HS-27A (cell line): ENCODE results near the gene BMAL1.
"Not testable (repeated sequence)": the region's sequence is repeated elsewhere in the genome, so short reads cannot be mapped to it uniquely, and the experiment has no call there.

Experiments used
- DNase-seq: peaks from one replicate; pipeline ENCODE4 v3.0.0-alpha.2; 2012; ENCODE audit warnings: low read depth, missing footprints

BMAL1 gene

DNA sequence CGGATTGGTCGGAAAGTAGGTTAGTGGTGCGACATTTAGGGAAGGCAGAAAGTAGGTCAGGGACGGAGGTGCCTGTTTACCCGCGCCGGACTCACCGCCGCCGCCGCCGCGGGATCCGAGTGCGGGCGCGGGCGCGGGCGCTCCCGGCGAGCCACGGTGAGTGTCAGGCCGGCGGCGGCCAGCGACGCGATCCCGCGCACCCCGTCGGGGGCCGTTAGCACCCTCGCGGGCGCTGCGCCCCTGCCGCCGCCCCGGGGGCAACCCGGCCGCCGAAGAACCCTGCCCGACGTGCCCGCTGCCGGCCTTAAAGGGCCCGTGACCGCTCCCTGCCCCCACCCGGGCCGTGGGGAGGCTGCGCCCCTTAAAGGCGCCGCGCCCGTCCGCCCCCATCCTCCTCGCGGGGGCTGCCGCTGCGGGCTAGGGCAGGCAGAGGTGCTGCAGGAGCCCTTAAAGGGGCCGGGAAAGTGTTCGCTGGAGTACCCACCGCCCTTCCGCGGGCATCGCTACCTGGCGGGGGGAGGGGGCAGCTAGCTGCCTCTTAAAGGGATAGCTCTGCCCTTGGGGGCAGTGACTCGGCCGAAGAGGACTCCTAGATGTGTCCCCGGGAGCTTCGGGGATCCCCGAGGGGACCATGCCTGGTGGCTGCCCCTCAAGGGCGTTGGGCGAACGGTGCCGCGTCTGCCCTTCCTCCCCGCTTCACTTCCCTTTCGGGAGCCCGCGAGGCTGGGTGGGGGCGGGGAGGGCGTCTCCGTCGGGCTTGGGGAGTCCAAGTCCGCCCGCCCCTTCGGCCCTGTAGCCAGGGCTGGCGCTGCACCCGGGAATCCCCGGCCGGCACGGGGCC is at the start of gene BMAL1:
TSS of gene BMAL1 (plus strand) at position 23 of the 841 bp plus-strand sequence. CDS start 76,519 bp downstream, outside the sequence.
- DNase-seq, result no peak

DNA sequence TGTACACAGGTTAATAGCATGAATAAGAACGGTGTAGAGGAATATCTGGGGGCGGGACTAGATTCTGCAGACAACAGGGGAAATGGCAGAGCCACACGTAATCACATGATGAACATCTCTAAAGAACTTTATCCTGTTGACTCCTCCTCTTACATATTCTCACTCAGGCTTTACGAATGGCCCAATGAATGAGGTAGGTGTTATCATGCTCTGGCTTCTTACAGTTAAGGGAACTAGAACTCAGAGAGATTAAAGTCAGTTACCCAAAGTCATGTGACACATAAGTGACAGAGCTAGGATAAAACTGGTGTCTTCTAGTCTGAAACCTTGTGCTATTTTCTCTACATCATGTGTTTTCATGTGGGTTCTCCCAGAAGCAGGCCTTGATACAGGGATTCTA is 49.0 kb upstream of the BMAL1 start:
- DNase-seq, result no peak

DNA sequence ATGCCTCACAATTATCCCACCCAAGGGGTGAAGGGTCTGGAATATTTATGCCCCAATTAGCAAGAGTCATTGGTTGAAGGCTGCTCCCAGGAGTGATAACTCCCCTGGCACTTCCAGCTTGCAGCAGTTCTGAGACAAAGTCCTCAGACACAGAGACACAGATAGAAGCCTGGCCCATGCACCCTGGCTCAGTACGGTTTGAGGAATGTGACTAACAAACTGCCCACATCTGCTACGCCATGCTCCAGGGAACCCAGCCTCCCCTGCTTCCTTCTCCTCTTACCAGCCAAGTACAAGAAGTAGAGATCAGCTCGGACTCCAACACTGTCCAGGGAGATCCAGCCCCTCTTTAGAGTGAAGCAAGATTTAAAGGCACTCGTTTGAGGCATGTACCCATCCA is 48.5 kb upstream of the BMAL1 start:
- no peak for DNase-seq

DNA sequence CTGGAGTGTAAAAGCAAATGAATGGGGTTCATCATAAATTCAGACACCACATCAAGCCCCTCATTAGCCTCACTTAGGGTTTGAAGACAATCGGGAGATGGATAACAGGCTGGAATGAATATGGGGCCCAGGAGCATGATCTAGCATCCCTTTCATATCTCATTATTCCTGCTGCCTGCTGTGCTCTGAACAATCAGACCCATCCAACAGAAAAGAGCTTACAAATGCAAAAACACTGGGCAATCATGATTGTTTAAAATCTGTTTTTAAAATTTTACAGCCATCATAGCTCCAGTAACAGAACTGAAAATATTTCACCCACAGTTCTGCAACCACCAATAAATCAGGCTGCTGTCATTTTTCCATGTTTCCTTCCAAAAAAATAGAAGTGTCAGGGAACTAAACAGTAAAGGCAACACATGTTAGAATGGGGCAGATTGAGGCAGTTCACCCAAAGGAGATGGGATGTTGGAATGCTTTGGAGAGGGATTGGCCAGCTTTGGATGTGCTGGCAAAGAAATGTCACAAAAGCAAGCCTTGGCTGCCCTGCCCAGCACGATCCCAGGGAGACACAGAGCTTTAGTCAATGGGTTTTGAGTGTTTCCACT is 47.8 kb upstream of the BMAL1 start:
- DNase-seq, result no peak

DNA sequence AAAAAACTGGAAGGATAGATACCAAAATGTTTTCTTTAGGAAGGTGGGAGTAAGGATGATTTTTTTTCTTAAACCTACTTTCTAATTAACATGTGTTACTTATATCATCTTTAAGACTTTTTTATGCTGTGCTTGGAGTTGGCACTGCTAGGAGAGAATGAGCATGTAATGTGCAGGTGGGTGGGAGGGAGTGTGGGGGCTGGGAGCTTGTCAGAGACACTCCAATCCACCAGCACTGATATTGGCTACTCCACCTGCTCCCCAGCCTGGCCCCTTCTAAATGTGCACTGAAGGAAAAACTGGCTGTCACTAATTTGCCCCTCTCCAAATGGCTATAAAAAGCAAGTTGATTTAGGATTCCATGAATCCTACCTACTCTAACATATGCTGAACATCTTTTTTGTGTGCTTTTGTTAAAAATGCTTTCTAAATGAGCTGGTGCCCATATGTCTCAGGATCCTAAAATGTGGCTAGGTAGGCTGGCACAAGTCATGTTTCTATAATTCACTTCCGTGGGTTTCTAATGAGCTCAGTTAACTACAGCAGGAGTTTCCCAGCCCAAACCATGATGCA is 44.3 kb upstream of the BMAL1 start:
- no peak for DNase-seq

DNA sequence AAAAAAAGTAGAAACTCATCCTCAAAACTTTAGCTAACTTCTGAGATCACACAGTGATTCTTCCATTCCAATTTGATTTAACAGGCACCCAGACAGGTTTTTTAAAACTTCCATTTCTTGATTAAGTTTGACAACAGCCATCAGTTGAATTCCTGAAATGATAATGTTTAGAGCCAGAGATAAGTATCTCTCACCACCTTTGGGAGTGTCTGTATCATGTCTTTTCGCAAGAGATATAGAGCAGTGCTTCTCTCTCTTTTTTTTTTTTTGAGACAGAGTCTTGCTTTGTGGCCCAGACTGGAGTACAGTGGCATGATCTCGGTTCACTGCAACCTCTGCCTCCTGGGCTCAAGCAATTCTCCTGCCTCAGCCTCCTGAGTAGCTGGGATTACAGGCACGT is 41.7 kb upstream of the BMAL1 start:
- DNase-seq, result no peak

DNA sequence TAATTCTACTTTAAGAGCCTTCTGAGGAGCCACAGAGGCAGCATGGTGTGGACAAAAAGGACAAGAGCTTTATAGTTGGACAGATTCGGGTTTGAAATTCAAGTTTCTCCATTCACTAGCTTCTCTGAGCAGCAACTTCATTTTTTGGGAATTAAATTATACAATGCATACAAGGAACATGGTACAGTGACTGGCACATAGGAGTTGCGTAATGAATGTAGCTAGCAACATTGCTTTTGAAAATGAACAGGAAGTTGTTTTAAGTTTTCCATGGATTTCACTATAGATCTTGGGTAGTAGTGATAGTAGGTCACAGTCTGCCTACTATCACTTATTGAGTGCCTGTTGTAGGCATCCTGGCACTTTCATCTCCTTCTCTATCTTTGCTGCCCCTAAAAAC is 41.0 kb upstream of the BMAL1 start:
- DNase-seq, result no peak

DNA sequence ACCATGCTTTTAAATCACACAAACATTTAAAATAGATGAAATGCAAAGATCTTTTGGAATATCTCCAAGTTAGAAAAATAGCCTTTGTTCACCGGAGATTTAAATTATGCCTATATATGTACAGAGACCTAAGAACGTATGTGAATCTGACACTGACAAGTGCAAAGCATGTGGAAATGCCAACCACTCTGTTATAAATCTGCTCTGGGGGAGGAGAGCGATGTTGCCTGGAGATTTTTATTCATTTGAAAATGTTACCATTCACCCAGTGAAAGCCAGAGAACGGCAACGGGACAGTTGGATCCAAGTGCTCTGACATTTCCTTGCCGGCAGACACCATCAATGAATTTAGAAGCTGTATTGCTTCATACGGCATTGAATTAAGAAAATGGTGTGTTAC is 39.8 kb upstream of the BMAL1 start:
- no peak for DNase-seq

DNA sequence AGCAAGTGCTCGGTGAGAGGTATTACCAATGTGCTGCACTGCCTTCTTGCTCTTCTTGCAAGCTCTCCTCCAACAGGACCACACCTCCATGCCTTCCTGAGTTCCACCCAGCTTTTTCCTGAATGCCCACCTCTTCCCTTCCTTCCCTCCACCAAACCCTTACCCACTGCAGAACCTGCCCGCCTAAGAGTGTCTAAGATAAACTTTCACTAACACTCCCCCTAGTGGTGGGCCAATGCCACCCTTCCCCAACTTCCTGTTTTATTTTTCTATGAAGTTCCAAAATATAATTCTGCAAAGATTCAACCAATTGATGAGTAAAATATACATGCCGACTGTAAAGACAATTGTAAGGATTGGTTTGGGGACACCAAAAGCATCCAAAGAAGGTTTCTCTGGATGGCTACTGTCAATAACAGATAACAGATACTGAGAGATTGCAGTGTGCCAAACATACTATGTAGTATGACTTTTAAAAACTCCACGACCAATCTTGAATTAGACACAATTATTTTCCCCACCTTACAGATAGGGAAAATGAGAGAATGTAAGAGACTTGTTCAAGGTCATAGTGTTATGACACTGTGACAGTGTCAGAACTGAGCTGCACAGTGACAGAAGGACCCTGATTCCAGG is 38.6 kb upstream of the BMAL1 start:
- no peak for DNase-seq

DNA sequence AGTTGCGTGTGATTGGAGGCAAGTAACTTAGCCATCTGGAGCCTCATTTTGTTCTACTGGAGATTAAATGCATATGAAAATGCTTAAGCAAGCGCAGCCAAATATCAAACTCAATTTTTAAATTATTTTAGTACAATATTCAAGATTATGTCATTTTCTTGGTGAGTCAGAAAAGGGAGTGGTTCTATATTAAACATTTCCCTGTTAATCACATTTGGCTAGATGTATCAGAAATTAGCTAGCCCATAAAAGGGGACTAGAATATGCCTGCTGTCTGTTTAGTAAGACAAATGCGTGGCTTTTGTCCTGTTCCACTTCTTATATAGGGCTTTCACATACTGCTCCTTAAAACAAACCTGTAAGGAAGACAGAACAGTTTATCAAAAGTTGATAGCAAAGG is 35.0 kb upstream of the BMAL1 start:
- DNase-seq, result no peak

DNA sequence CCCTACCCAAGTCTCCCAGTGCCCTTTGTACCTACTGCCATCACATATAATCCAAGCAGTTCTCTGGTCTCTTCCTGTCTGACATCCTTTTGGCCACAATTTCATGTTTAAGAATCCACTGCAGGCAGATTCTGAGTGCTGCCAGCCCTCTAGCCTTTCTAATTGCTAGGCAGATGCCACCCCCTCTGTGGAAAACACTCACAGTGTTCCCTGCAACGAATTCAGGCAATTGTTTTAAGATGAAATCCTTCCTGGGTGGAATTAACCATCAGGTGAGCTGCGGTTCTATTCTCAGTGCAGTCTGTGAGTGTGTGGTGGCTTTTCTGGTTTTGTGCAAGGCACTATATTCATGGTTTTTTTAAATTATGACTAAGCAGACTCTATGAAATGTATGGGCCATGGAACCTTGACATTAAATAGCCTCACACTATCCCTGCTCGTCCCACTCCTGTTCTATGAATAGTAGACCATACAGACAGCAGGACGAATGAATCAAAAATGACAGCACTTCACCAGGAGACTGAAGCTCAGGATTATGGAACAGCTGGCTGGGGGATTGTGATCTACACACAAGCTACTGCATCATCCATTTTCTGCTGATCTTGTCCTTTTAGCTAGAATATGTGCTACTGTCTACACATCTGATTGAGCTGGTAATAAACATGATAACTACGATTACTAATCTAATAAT is 29.8 kb upstream of the BMAL1 start:
- DNase-seq, result no peak

DNA sequence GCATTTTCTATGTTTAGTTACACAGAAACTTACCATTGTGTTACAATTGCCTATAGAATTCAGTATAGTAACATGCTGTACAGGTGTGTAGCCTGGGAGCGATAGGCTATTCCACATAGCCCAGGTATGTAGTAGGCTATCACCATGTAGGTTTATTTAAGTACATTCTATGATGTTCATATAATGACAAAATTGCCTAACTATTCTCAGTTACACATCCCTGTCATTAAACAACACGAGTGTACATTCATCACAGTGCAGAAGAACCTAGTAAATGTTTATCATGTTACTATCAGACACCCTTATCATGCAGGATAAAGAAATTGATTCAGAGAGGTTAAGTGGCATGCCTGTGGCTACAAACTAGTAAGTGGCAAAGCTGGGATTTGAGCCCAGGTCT is 28.4 kb upstream of the BMAL1 start:
- DNase-seq, result no peak

DNA sequence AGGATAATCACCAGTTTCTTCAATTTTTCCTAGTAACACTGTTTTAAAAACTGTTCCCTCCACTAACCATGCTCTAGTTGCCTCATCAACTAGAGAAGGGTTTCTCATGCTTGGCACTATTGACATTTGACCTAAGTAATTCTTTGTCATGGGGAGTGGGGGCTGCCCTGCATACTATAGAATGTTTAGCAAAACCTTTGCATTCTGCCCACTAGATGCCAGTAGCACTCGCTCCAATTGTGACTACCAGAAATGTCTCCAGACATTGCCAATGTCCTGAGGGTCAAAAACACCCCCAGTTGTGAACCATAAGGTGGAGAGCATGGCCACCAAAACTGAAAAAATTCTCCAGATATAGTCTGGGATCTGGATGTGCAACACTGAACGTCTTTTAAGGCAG is 27.6 kb upstream of the BMAL1 start:
- no peak for DNase-seq

DNA sequence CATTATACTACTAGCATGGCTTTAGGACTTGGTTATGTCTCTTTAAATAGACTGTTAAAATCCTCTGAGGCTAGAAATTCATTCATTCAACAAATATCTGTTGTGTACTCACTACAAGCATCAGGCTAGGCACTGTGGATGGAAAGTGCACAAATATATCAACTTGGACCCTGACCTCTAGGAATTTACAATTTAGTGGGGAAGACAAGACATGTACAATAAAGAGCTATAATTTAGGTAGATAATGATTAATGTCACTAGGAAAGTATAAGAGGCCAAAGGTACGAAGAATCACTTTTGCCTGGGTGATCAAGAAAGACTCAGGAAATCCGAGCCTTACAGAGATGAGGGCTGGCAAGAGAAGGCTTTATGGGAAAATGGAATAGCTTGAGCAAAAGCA is 25.6 kb upstream of the BMAL1 start:
- no peak for DNase-seq

DNA sequence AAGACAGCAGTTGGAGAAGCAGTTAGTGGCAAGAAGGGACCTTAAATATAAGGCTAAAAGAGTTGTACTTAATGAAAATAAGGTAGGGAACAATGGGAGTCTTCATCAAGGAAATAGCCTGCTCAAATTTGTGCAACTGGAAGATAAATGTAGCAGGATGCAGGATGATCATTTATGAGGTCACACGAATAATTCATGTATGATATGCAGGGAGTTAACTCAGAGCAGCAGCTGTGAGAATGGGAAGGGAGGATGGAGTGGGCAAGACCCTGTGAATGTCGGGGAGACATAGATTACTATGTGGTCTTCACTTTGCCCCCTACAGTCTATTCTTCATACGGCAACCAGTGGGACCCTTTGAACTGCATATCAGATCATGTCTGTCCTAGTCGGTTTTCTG is 25.2 kb upstream of the BMAL1 start:
- no peak for DNase-seq

DNA sequence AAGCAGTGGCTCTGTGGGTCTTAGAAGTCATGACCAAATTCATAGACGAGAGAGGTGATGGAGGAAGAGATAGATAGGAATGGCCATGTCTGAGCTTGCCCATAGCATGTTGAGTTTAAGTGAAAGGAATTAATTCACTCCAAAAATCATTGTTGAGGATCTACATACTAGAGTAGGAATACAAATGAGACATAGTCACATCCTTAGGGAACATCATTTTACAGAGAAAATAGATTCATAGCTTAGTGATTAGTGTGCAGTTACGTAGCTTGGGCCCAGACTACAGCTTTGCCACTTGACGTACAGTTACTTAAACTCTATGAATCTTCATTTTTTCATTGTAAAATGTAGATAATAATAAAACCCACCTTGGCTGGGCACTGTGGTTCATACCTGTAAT is 21.4 kb upstream of the BMAL1 start:
- no peak for DNase-seq

DNA sequence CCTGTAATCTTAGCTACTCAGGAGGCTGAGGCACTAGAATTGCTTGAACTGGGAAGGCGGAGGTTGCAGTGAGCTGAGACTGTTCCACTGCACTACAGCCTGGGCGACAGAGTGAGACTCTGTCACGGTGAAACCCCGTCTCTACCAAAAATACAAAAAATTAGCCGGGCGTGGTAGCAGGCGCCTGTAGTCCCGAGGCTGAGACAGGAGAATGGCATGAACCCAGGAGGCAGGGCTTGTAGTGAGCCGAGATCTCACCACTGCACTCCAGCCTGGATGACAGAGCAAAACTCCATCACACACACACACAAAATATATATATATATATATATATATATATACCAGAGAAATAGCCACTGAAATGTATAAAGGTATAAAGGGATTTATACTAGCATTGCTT is 19.5 kb upstream of the BMAL1 start:
- not testable (repeated sequence) for DNase-seq

DNA sequence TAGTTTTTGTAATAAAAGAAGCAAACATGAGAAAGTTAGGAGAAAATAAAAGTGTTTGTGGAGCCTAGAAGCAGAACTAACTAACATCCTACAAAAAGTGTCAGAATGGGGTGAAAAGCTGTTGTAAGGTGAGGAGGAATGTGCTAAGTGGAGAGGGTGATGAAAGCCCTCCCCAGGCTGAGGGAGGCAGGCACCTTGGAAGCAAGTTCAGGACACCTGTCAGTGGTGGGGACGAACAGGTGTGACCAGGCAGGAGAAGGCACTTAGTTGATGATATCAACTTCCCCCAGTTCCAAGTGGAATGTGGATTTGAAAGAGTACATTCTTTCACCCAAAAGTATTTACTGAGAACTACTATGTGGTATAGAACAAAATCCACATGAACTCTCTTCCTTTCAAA is 18.7 kb upstream of the BMAL1 start:
- DNase-seq, result no peak

DNA sequence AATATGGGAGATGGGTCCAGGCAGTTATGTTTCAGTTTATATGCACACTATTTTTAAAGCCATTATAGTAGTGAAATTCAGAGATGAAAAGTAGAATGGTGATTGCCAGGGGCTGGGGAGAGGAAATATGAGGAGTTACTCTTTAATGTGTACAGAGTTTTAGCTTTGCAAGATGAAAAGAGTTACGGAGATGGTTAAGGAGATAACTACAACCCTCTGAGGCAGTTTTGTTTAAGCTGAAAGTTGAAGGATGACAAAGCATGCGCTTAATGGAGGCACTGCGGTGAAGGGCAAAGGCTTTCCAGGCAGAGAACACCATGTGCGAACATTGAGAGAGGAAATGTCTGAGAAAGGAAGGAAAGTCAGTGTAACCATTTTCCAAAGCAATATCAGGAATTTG is 18.2 kb upstream of the BMAL1 start:
- DNase-seq, result no peak

DNA sequence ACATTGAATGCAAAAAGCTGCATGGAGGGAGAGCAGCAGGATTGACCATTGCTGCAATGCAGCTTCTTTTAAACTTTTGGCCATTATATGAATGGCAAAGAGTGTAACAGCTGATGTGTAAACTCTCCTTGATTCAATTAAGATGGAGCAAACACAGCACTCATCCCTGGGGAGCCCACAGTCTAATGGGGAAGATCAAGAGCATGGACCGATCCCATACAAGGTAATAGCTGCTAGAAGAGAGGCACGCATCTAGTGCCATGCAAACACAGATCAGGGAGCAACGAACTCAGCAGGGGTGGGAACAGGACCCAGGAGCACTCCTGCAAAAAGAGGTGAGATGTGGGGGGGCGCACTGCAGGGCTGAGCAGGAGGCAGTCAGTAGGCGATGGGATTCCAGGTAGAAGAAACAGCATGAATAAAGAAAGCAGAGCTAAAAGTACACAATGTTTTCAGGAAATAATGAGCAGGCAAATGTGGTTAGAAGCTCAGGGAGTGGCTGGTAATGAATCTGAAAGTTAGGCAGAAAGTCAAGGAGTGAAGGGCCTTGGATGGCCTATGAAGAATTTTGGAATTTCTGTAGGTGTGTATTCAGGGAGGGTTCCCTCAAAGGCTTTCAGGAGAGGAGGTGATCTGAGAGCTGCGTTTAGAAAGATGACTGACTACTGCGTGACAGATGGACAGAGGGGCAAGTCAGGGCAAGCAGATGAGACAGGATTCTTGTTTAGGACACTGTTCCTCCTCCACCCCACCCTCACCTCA is 17.2 kb upstream of the BMAL1 start:
- no peak for DNase-seq

DNA sequence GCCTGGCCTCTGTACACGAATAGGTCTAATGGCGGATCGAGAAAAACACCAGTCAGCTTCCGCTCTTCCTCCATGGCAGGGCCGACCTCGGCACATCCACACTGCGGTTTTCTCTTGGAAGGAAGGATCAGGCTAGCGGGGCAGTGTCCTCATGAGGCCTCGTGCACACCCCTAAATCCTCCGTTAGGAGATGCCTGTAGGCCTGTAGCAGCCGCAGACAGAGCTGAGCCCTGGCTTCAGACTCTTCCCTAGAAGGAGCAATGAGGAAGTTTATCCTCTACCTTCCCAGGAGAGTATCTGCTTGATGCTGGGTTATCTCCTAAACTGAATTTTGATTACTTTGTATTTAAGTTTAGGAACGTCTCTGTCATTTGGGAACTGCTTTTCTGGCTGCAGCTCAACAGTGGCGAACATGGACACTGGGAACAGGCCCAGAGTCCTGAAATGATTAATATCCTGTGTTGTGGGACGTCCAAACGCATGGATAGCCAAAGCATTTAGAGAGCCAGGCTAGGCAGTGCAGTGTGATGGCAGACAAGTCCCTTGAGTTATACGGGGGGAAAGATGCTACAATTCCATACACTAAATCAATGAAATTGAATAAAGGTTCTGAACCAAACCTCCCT is 16.5 kb upstream of the BMAL1 start:
- DNase-seq, result no peak
